Endodermal cell (in vitro differentiated cells): Measurements from ENCODE around the gene BLNK. TPM values are rescaled to one million over a fixed set of nuclear protein-coding genes. Genes with fewer than 3 reads are reported as not detected.

ENCODE experiments used
- DNase-seq: peaks from one replicate; pipeline ENCODE4 v3.0.0-alpha.2; 2017
- H3K27ac ChIP-seq: 2 replicates; pipeline ENCODE4 v1.5.1; 2013; ENCODE audit warnings: mild to moderate bottlenecking, low read depth, low read length, moderate library complexity
- H3K27me3 ChIP-seq: 2 replicates; pipeline ENCODE4 v1.6.1; 2013; ENCODE audit warnings: mild to moderate bottlenecking, low read length, moderate library complexity; ENCODE audit not compliant: insufficient read depth, control insufficient read depth, poor library complexity, severe bottlenecking
- H3K36me3 ChIP-seq: 2 replicates; pipeline ENCODE4 v1.7.0; 2013; ENCODE audit warnings: mild to moderate bottlenecking, low read length, moderate library complexity; ENCODE audit not compliant: control insufficient read depth, insufficient read depth
- H3K4me1 ChIP-seq: one replicate; pipeline ENCODE4 v1.7.0; 2013; ENCODE audit warnings: low read length; ENCODE audit not compliant: control insufficient read depth, insufficient read depth
- H3K4me3 ChIP-seq: 2 replicates; pipeline ENCODE4 v1.5.1; 2013; ENCODE audit warnings: mild to moderate bottlenecking, low read length, moderate library complexity
- H3K9ac ChIP-seq: 2 replicates; pipeline ENCODE4 v1.6.1; 2013; ENCODE audit warnings: mild to moderate bottlenecking, low read length, moderate library complexity; ENCODE audit not compliant: poor library complexity, severe bottlenecking; ENCODE audit errors: extremely low read depth
- H3K9me3 ChIP-seq: 2 replicates; pipeline ENCODE4 v1.6.1; 2013; ENCODE audit warnings: mild to moderate bottlenecking, low read length, moderate library complexity; ENCODE audit not compliant: control insufficient read depth
- H3K27ac Mint-ChIP-seq: 2 replicates; pipeline ENCODE4 v1.8.0; 2020; ENCODE audit warnings: mixed read lengths
- H3K27me3 Mint-ChIP-seq: 2 replicates; pipeline ENCODE4 v1.8.0; 2021; ENCODE audit warnings: mild to moderate bottlenecking, mixed read lengths; ENCODE audit not compliant: insufficient read depth
- H3K36me3 Mint-ChIP-seq: 2 replicates; pipeline ENCODE4 v1.8.0; 2020; ENCODE audit warnings: low read depth, mixed read lengths
- H3K4me1 Mint-ChIP-seq: 2 replicates; pipeline ENCODE4 v1.8.0; 2020; ENCODE audit warnings: mixed read lengths
- H3K4me3 Mint-ChIP-seq: 2 replicates; pipeline ENCODE4 v1.8.0; 2020; ENCODE audit warnings: mild to moderate bottlenecking, moderate library complexity, mixed read lengths
- H3K9me3 Mint-ChIP-seq: 2 replicates; pipeline ENCODE4 v1.8.0; 2020; ENCODE audit warnings: mild to moderate bottlenecking, mixed read lengths
- CTCF ChIP-seq: fragments of 200-600 bp; sonication (generic); conservative IDR thresholded peaks from 2 replicates; pipeline ENCODE4 v1.5.0; 2021; ENCODE audit warnings: antibody characterized with exemption, mild to moderate bottlenecking
- WGBS, 2 experiments: methylation state at CpG; one replicate each; pipeline versions ENCODE4 v1.1.5 to v1.1.7; 2013; ENCODE audit warnings: missing lambda C conversion rate in 2 of 2, mixed read lengths in 1 of 2; ENCODE audit not compliant: insufficient coverage in 1 of 2, insufficient read length in 1 of 2; 5-methylcytosine and 5-hydroxymethylcytosine counted together
- total RNA-seq, 2 donors: library from RNA; stranded (reverse); fragmentation: NEBNext Ultra II Directional in 1 of 2; extraction: Animal tissue kit (Norgen Biotek cat#: 25700) in 1 of 2; gene quantifications; 2 replicates in 1 of 2; 3 replicates in 1 of 2; pipeline ENCODE4 v1.2.1, GENCODE V29; 2021

Gene BLNK
- total RNA-seq, 2 donors from 2014 or later: not detected

- peaks cover 3% of the 10 kb centered on the region for H3K4me1 Mint-ChIP-seq
- TF ChIP-seq CTCF: no peak
- DNase-seq: peak; percentile 72
- H3K27ac Mint-ChIP-seq: no peak overlapping the region
- H3K4me3 Mint-ChIP-seq: no peak overlapping the region
- H3K27me3 Mint-ChIP-seq: no peaks in the 10 kb centered on the region
- H3K27ac ChIP-seq: no peak overlapping the region
- H3K9ac ChIP-seq: no peak overlapping the region
- H3K9me3 Mint-ChIP-seq: no peaks in the 10 kb centered on the region
- no peaks in the 10 kb centered on the region for H3K4me1 ChIP-seq
- no peaks in the 10 kb centered on the region for H3K27me3 ChIP-seq
- WGBS, 2 experiments: 84 to 87% methylated on average over 7 to 8 of the region's 8 CpGs
- no peaks in the 10 kb centered on the region for H3K9me3 ChIP-seq
- H3K36me3 Mint-ChIP-seq: no peaks in the 10 kb centered on the region
- no peaks in the 10 kb centered on the region for H3K36me3 ChIP-seq
- no peak overlapping the region for H3K4me3 ChIP-seq
These were observed 14.0 kb upstream of the BLNK start for GRCh38 chr10:96285331-96285752.

GRCh38 chr10:96283756-96284155, 12.4 kb upstream of the BLNK start:
- no peak for TF ChIP-seq CTCF
- no peak for DNase-seq
- H3K27ac Mint-ChIP-seq: no peak overlapping the region
- Histone ChIP-seq H3K4me1 (no peaks in the 10 kb centered on the region), H3K9ac (no peak overlapping the region), H3K9me3 (no peaks in the 10 kb centered on the region), H3K36me3 (no peaks in the 10 kb centered on the region), H3K27me3 (no peaks in the 10 kb centered on the region), H3K4me3 (no peak overlapping the region), H3K27ac (no peak overlapping the region)
- no peak overlapping the region for H3K4me3 Mint-ChIP-seq
- no peaks in the 10 kb centered on the region for H3K27me3 Mint-ChIP-seq
- H3K9me3 Mint-ChIP-seq: no peaks in the 10 kb centered on the region
- 95 to 100% methylated on average over 2 to 5 of the region's 6 CpGs for WGBS, 2 experiments
- H3K4me1 Mint-ChIP-seq: peaks cover 3% of the 10 kb centered on the region
- H3K36me3 Mint-ChIP-seq: no peaks in the 10 kb centered on the region

- Histone ChIP-seq H3K27me3 (no peaks in the 10 kb centered on the region), H3K36me3 (no peaks in the 10 kb centered on the region), H3K9ac (no peak overlapping the region), H3K4me1 (no peaks in the 10 kb centered on the region), H3K27ac (no peak overlapping the region), H3K9me3 (no peaks in the 10 kb centered on the region), H3K4me3 (no peak overlapping the region)
- no peaks in the 10 kb centered on the region for H3K27me3 Mint-ChIP-seq
- no peak overlapping the region for H3K27ac Mint-ChIP-seq
- no peak for TF ChIP-seq CTCF
- H3K9me3 Mint-ChIP-seq: no peaks in the 10 kb centered on the region
- WGBS, 2 experiments: 87 to 100% methylated on average over 1 to 2 of the region's 2 CpGs
- no peak for DNase-seq
- H3K36me3 Mint-ChIP-seq: no peaks in the 10 kb centered on the region
- no peak overlapping the region for H3K4me3 Mint-ChIP-seq
- H3K4me1 Mint-ChIP-seq: peaks cover 3% of the 10 kb centered on the region
These were observed 12.0 kb upstream of the BLNK start for GRCh38 chr10:96283351-96283750.
